SK-N-DZ (cell line): ENCODE data around the gene DDX49. TPM values are rescaled to one million over a fixed set of nuclear protein-coding genes. Genes with fewer than 3 reads are reported as not detected.

Source experiments
- DNase-seq: peaks from one replicate; pipeline ENCODE4 v3.0.0-alpha.2; 2015; ENCODE audit warnings: low spot score
- polyA plus RNA-seq, 2 experiments: library from polyadenylated mRNA; depleted of rRNA; stranded (reverse); fragments of >200 nt; gene quantifications; 2 replicates each; pipeline ENCODE4 v1.2.3, GENCODE V29; 2014

The DDX49 gene, protein sequence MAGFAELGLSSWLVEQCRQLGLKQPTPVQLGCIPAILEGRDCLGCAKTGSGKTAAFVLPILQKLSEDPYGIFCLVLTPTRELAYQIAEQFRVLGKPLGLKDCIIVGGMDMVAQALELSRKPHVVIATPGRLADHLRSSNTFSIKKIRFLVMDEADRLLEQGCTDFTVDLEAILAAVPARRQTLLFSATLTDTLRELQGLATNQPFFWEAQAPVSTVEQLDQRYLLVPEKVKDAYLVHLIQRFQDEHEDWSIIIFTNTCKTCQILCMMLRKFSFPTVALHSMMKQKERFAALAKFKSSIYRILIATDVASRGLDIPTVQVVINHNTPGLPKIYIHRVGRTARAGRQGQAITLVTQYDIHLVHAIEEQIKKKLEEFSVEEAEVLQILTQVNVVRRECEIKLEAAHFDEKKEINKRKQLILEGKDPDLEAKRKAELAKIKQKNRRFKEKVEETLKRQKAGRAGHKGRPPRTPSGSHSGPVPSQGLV
- 74.4 and 86.0 TPM in 2 replicates for polyA plus RNA-seq (2014; cell fraction: cytosol; rRNA removed)
- polyA plus RNA-seq (2014; cell fraction: nucleus; rRNA removed) = 61.0 and 74.5 TPM in 2 replicates

DNA sequence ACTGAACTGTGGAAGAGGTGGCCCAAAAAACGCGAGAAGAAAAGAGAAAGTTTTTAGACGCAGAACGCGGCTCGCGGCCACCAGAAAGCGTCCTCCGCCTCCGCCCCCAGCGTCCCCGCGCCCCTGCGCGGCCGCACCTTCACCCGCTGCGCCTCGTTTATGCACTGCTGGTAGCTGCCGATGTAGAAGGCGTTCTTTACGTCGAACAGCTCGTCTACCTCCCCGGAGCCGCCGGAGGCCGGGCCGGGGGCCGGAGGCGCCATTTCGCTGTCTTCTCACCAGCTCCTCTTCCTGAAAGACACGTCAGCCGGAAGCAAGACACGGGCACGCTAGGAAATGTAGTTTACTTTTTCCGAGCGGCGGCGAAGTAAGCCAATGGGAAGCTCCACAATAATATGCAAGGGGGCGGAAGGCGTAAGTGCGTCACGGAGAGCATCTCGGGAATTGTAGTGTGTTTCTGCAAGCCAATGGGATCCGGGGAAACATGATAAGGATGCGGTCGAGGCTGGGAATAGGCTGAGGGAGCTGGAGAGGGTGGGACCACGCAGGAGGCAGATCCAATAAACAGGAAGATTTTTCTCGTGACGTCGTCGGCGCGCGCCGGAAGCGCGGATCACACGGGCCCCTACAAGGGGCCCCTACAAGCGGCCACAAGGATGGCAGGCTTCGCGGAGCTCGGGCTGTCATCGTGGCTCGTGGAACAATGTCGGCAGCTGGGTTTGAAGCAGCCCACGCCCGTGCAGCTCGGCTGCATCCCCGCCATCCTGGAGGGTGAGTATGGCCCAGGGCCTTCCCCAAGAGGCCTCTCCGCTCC lies at the start of gene DDX49, which contains the start of gene COPE:
Gene DDX49 (plus strand): TSS at position 630 of the 814 bp plus-strand sequence. CDS start 27 bp downstream, at position 657.
Gene COPE (minus strand): TSS at position 302 of the 814 bp plus-strand sequence. CDS start 39 bp downstream, at position 263.
- DNase-seq = peak; percentile 100

DNA sequence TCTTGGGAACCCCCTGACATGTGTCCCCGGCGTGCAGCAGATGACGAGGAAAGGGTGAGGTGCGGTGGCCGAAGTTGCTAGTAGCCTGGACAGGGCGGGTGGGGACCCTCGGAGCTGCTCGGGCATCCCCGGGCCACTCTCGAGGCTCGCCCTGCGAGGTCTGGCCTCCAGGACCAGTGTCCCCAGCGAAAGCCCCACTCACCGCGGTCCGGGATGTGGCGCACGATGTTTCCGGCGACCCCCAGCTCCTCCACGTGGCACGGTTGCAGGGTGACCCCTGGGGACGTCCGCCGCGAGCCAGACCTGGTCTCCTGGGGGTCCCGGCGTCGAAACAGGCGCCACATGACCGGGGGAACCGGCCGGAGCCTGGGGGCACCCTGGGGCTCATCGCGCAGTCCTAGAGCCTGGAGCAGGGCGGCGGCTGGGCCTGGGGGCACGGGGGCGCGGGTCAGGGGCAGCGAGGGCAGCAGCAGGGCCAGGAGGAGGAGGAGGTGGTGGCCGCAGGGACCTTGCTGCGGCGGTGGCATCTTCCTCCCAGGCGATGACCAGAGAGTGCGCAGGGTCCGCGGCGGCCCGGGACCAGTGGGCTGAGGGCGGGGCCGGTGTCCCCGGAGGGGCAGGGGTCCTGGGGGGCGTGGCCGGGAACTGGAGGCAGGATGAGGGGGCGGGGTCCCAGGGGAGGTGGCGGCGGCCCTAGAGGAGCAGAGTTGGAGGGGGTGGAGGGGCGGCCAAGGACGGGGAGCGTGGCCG lies 49.6 kb upstream of the DDX49 start:
- no peak for DNase-seq

DNA sequence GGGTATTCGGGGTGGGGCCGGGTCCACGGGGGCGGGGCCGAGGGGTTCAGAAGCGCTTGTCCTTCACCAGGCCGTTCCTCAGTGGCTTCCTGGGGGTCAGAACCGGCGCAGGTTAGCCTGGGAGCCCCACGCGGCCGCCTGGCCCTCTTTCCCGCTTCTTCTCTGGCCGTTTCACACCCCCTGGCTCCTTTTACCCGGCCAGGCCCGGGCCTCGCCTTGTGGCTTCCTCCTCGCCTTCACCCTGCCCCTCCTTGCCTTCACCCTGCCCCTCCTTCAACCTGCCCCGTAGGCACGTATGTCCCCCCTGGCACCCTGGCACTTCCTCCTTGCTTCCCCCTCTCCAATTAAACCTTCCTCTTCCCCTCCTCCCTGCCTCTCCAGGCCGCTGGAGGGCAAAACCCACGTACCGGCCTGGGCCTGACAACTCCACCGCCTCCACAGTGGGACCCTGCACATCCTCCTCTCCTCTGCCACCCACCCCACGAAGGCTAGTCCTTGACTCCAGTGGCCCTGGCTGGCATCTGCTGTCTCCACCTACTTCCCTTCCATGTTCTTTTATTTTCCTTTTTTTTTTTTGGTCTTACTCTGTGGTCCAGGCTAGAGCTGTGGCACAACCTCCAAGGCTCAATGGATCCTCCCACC lies 48.9 kb upstream of the DDX49 start:
- no peak for DNase-seq

DNA sequence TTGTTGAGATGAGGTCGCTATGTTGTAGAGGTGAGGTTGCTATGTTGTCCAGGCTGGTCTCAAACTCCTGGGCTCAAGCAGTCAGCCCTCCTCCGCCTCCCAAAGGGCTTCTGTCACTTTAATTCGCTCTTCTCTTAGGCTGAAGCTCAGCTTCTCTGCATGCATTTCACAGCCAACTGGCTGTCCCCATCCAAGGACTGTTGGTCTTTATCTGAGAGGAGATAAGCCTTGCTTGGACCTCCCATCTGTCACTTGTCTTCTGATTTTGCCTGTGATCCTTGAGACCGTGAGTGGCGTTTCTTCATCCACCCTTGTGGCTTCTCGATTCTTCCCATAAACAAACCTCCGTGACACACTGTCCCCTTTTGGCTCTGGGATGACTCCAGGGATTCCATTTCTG lies 48.0 kb upstream of the DDX49 start:
- no peak for DNase-seq

DNA sequence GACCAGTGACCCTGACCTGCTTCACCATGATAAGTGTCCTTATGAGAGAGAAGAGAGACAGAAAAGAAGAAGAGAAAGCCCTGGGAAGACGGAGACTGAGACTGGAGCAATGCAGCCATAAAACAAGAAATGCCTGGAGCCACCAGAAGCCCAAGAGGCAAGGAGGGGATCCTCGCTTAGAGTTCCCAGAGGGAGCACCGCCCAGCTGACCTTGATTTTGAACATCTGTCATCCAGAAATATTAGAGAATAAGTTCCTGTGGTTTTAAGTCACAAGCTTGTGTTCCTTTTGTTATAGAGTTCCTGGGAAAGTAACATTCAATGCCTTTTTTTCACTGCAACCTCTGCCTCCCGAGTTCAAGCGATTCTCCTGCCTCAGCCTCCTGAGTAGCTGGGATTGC lies 43.8 kb upstream of the DDX49 start:
- no peak for DNase-seq

DNA sequence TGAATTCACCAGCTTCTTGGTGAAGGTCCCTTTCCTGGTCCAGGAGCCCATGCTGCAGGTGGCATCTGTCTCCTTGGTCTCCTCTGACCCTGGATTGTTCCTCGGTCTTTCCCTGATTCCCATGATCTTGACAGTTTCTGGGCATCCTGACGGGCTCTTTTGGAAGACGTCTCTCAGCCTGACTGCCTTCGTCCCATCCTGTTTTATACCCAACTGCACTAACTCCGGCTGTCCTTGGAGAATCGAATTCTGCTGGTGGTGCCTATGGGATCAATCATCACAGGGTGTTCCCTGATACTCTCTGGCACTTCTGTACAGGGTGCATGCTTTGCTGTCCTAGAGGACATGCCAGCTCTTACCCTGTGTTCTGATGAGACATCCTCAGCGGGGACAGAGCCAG lies 42.6 kb upstream of the DDX49 start:
- no peak for DNase-seq

DNA sequence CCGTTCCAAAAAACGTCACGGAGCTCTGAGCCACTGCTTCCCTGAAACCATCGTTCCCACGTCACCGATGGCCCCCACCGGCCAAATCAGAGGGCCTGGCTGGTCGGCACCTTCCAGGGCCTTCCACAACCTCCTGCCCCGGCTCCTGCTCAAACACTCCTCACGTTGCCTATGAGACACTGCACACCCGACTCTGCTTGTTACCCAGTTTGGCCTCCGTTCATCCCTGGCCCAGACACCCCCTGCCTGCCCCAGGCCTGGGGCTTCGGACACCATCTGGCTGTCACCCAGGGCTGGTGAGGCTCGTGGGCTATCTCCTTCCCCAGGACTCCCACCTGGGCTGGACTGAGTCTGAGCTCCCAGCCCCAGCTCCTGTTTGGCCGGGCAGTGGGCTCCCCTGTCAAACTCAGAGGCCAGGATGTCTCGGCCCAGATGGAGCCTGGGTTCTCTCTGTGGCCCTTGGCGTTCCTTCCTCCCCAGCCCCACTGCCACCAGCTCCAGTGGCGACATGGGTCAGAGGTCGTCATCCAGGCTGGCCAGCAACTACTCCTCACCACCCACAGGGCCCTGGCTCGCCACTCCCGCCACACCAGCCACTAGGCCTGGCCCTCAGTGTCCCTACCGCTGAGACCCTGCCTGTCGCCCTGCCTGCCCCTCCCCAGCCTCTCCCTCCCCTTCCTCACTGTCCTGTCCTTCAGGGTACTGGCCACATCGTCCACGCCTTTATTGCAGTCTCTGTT lies 41.3 kb upstream of the DDX49 start:
- DNase-seq = no peak

DNA sequence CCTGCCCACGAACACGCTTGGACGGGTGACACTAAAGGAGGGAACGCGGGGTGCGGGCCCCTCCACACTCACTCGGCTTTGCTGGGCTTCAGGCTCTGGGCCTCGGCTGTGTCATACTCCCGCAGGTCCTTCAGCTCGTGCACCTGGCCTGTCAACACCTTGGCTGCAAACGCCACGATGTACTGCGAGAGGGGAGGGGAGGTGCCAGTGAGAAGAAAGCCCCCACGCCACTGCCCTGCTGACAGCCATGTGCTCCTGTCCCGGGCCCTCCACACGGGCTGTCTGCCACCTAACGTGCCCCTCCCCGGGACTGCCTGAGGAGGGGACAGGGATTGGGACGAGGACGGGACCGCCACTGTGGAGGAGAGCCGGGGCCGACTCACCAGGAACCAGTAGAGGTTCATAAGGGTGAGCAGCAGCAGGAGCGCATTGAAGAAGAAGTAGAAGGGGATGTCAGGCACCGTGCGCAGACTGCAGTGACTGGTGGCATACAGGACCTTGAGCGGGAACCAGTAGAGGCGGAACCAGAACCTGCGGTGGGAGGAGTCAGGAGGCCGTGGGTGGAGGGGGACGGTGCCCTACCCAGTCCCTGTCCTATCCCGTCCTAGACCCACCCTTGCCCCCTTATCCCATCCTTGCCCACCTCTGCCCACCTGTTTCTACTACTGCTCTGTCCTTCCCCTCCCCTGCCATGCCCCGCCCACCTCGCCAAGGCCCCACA lies 40.5 kb upstream of the DDX49 start:
- DNase-seq = no peak

DNA sequence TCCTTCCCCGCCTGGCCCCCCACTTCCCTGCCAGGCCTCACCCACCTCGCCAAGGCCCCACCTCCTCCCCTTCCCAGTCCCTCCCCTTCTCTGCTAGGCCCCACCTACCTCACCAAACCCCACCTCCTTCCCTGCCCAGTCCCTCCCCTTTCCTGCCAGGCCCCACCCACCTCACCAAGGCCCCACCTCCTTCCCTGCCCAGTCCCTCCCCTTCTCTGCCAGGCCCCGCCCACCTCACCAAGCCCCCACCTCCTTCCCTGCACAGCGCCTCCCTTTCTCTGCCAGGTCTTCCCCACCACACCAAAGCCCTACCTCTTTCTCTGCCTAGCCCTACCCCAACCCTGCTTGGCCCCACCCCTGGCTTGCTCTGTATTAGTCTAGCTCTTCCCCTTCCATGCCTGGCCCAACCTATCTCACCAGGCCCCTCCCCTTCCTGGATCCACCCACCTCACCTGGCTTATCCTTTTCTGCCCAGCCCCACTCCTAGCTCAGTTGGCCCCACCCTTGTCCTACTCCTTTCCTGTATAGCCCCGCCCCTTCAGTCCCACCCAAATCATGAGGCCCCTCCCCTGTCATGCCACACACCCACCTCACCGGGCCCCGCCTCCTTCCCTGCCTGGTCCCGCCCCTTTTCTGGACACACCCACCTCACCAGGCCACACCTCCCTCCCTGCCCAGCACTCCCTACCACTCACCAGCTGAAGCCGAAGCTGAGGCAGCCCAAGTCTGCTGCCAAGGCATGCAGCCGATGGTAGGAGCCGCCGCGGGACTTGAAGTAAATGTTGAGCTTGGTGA lies 39.7 kb upstream of the DDX49 start:
- DNase-seq = no peak

DNA sequence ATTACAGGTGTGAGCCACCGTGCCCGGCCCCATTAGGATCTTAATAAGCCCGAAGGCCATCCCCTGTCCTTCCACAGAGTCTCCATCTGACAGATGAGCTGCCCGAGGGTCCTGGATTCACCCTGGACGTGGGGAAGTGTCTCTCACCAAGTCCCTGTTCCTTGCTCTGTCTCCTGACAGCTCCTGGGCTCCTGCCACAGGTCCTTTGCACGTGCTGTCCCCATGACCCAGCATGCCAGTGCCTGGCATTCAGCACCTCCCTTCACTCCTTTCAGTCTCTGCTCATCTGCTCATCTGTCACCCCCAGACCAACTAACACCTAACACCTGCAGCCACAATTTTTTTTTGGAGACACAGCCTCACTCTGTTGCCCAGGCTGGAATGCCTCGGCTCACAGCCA lies 38.0 kb upstream of the DDX49 start:
- DNase-seq = no peak

DNA sequence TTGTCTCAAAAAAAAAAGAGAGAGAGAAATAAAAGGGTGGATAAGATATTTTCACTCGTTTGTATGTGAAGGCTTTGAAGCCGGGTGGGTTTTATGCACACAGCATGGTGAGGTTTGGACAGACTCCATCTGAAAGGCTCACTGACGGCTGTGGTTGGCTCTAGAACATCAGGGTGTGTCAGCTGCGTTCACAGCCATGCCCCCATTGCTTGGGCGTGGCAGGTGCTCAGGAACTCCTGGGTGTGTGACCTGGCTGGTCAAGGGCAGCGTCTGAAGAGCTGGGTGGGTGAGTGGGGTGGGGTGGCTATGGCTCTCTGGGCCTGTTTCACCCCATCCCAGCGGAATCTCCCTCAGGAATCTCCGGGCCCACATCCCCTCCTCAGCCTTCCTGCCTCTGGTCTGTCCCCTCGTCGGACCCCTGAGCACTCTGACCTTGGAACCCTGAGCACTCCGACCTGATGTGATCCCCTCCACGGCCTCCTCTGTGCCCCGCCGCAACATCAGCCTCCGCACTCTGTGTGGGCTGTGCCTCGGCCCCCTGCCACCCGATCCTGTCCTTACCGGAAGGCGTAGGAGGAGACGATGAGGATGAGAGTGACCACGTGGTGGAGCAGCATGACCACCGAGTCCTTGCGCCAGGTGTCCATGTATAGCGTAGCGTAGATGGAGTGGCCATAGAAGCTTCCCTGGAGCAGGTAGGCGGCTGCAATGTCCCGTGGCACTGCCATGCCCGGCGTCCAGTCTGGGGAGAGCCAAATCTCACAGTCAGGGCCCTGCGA lies 35.8 kb upstream of the DDX49 start:
- DNase-seq = no peak

DNA sequence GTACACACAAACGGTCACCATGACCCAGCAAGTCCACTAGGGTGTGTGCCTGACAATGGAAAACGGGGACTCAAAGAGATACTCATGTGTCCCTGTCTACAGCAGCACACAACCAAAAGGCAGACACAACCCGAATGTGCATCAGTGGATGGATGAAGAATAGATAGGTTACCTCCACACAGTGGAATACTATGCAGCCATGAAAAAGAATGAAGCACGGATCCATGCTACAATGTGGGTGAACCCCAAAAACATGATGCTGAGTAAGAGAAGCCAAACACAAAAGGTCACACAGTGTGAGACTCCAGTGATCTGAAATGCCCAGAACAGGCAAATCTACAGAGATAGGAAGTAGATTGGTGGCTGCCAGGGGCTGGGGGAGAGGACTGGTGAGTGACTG lies 32.5 kb upstream of the DDX49 start:
- DNase-seq = no peak

DNA sequence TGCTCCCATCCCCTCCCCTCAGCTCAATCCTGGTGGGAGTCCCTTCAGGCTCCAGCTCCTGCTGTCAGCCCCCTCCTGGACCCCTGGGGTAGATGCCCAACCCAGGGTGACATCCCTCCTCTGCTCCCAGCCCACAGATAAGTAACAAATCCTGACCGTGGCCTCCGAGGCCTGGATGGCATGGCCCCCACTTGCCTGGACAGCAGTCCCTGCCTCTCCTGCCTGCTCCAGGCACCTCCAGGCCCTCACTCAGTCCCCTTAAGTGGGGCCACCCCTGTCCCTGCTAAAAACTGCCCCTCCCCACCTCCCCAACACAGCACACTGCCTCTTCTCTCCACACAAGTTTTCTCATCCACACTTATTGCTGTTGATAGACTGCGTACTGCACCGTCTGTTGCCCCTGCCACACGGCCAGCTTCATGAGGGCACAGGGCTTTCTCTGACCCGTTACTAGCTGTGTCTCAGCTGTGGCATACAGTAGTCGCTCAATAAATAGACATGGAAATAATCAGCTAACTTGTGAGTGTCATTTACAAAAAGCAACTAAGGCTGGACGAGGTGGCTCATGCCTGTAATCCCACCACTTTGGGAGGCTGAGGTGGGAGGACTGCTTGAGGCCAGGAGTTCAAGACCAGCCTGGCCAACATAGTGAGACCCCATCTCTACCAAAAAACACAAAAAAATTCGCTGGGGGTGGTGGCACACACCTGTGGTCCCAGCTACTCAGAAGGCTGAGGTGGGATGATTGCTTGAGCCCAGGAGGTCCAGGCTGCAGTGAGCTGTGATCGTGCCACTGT lies 29.4 kb upstream of the DDX49 start:
- DNase-seq = no peak

DNA sequence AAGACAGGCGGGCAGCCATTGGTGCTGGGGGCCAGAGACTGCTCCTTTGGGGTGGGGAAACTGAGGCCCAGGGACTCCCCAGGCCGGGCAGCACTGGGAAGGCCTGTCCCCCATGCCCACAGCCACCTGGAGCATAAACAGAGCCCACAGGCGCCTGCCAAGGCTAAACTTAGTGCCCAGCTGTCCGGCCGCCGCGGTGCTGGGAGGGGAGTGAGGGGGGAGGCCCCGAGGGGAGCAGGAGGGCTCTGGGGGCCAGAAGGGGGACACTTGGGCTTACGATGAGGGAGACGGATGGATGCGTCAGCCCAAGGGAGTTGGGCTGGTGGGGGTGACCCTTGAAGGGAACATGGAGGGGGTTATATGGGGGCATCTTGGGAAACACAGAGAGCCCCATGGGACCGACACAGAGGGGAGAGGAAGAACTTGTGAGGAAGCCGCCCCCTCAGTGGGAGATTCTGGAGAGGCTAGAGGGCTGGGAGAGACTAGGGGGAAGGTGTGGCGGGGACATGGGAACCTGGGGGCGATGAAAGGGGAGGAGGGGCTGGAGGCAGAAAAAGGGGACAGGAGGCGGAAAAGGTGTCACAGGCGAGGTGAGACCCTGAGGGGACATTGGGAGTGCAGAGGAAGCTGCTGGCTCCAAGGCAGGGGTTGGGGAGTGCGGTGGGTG lies 25.8 kb upstream of the DDX49 start:
- DNase-seq = no peak

DNA sequence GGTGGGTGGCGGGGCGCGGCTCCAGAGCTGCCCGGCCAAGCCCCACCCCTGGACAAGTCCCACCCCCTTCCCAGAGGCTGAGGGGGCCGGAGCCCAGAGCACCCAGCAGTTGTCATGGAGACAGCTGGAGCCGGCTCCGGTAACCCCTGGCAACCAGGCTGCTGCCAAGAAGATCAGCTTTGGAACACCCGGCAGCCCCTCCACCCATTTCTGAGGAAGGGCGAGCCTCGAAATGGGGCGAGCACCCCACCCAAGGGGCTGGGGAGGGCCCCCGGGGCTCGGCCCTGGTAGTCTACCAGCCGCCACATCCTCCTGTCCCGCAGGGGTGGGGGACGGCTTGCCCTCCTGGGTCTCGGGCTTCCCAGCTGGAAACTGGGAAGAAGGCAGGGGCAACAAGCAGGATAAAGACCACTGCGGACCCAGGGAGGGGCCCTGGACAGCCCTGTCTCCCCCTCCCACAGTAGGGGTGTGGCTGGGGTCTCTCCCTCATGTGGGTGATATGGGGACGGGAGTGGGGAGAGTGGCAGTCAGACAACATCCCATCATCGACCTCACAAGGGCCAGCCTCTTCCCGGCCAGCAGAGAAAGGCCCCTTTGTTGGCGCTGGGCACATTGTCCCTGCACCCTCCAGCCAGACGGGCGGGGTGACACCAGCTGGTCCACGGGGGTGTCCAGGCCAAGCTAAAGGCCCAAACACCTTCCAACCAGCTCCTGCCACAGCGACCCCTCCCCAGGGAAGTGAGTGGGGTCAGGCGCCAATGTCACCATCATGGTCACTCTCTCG lies 25.1 kb upstream of the DDX49 start:
- peak; percentile 79 for DNase-seq
